ENCODE results near the gene CRTC3. TPM values are rescaled to one million over a fixed set of nuclear protein-coding genes. Genes with fewer than 3 reads are reported as not detected.
A peak's percentile ranks its signal among the peaks of the same experiment; 100 is the strongest.
"Not testable (repeated sequence)": the region's sequence is repeated elsewhere in the genome, so short reads cannot be mapped to it uniquely, and the experiment has no call there.

Gene CRTC3
- total RNA-seq, 2 experiments from 2014 or later, result 27.1 to 28.7 TPM

- Mint-ChIP-seq H3K4me1 (ENCODE audit: low read depth) (peaks cover 10% of the 10 kb centered on the region), H3K9me3 (no peaks in the 10 kb centered on the region), H3K36me3 (ENCODE audit: low read depth) (no peaks in the 10 kb centered on the region), H3K27me3 (peaks cover 8% of the 10 kb centered on the region), H3K4me3 (no peak overlapping the region), H3K27ac (no peak overlapping the region)
- ATAC-seq (no peak), DNase-seq (no peak)
- TF ChIP-seq CTCF (IDR thresholded peaks at IDR 0.05), result no peak
- POLR2A ChIA-PET, result interaction anchor here (0.6 to 1.5 kb wide), 2 partner anchors 46 to 101 kb away, joined by 3 to 4 read pairs; partner anchors contain the start of gene BLM
- intact Hi-C loops (cut with micrococcal nuclease), result no loop called here
- CTCF ChIA-PET, result interaction anchor here (1.1 to 2.2 kb wide), 3 partner anchors 8 to 23 kb away, joined by 3 to 13 read pairs (median 5); no protein-coding TSS in a partner anchor
Measured at GRCh38 chr15:90671216-90671615, 141.5 kb downstream of the CRTC3 start.

GRCh38 chr15:90673357-90673756 lies 143.6 kb downstream of the CRTC3 start:
- H3K4me3 Mint-ChIP-seq; H3K36me3 Mint-ChIP-seq (ENCODE audit: low read depth); ATAC-seq; CTCF ChIA-PET; H3K27me3 Mint-ChIP-seq; H3K27ac Mint-ChIP-seq; DNase-seq; intact Hi-C loops (cut with micrococcal nuclease); H3K9me3 Mint-ChIP-seq; POLR2A ChIA-PET: not testable (repeated sequence)
- H3K4me1 Mint-ChIP-seq (ENCODE audit: low read depth), result peaks cover 10% of the 10 kb centered on the region

- H3K4me1 Mint-ChIP-seq (ENCODE audit: low read depth), result peaks cover 16% of the 10 kb centered on the region
- intact Hi-C loops (cut with micrococcal nuclease), result no loop called here
- no peak overlapping the region for H3K4me3 Mint-ChIP-seq
- H3K9me3 Mint-ChIP-seq, result peaks cover 2% of the 10 kb centered on the region
- TF ChIP-seq CTCF (IDR thresholded peaks at IDR 0.05), result no peak
- POLR2A ChIA-PET, result no interaction called here
- no peaks in the 10 kb centered on the region for H3K36me3 Mint-ChIP-seq (ENCODE audit: low read depth)
- no peaks in the 10 kb centered on the region for H3K27me3 Mint-ChIP-seq
- DNase-seq (no peak), ATAC-seq (no peak)
- no peak overlapping the region for H3K27ac Mint-ChIP-seq
- CTCF ChIA-PET, result no interaction called here
Measured at GRCh38 chr15:90674476-90674875, 144.8 kb downstream of the CRTC3 start.

- Mint-ChIP-seq H3K4me1 (ENCODE audit: low read depth) (peaks cover 24% of the 10 kb centered on the region), H3K9me3 (peaks cover 2% of the 10 kb centered on the region), H3K36me3 (ENCODE audit: low read depth) (no peaks in the 10 kb centered on the region), H3K27ac (no peak overlapping the region), H3K27me3 (no peaks in the 10 kb centered on the region), H3K4me3 (no peak overlapping the region)
- intact Hi-C loops (cut with micrococcal nuclease), result no loop called here
- ChIA-PET POLR2A (interaction anchor here (1.1 to 4.3 kb wide), 2 partner anchors 11 to 348 kb away, joined by 3 to 25 read pairs; no protein-coding TSS in a partner anchor), CTCF (interaction anchor here (4.6 kb wide), 1 partner anchor 27 kb away, joined by 24 read pairs; no protein-coding TSS in a partner anchor)
- DNase-seq (no peak), ATAC-seq (no peak)
- TF ChIP-seq CTCF (IDR thresholded peaks at IDR 0.05), result no peak
Measured at GRCh38 chr15:90675464-90675863, 145.7 kb downstream of the CRTC3 start.

- peak overlapping the region; percentile 70 for H3K27ac Mint-ChIP-seq
- no peak for DNase-seq
- H3K4me3 Mint-ChIP-seq, result peak overlapping the region; percentile 18
- ChIA-PET CTCF (interaction anchor here (0.5 to 4.6 kb wide), 8 partner anchors 8 to 257 kb away, joined by 3 to 24 read pairs (median 4); partner anchors contain the start of genes BLM and UNC45A), POLR2A (interaction anchor here (0.6 to 4.3 kb wide), 3 partner anchors 14 to 39 kb away, joined by 3 to 25 read pairs (median 3); partner anchors contain the start of gene BLM)
- H3K4me1 Mint-ChIP-seq (ENCODE audit: low read depth), result peaks cover 26% of the 10 kb centered on the region
- TF ChIP-seq CTCF (IDR thresholded peaks at IDR 0.05), result no peak
- peak; percentile 72 for ATAC-seq
- peaks cover 2% of the 10 kb centered on the region for H3K9me3 Mint-ChIP-seq
- H3K27me3 Mint-ChIP-seq, result no peaks in the 10 kb centered on the region
- intact Hi-C loops (cut with micrococcal nuclease), result no loop called here
- H3K36me3 Mint-ChIP-seq (ENCODE audit: low read depth), result no peaks in the 10 kb centered on the region
Measured at GRCh38 chr15:90677807-90678790, 148.4 kb downstream of the CRTC3 start.

Measured in activated CD8-positive, alpha-beta T cell treated with anti-CD3 and anti-CD28 coated beads for 36 hours (primary cell).